Right lobe of liver (tissue), 4 donors: ENCODE results near the gene FLOT1.

Experiments used
- POLR2A ChIP-seq: fragments of 450-650 bp; IDR thresholded peaks from one replicate; pipeline ENCODE4 v1.6.1; 2017; ENCODE audit warnings: antibody characterized with exemption, mild to moderate bottlenecking
- TF ChIP-seq, protein P1 (sequence below), 4 donors: fragments of 200-600 bp in 3 of 4; fragments of 450-650 bp in 1 of 4; IDR thresholded peaks; one replicate each; pipeline versions ENCODE4 v1.5.1 to v1.8.0; 2016 to 2022; ENCODE audit warnings: antibody characterized with exemption in 4 of 4, mild to moderate bottlenecking in 2 of 4
- donor health status: DM: no; HTN: no; CAD: no.
- donor health status: DM: no; HTN: no; CAD: no.
- donor health status: DM: no; HTN: yes; CAD: no.

DNA sequence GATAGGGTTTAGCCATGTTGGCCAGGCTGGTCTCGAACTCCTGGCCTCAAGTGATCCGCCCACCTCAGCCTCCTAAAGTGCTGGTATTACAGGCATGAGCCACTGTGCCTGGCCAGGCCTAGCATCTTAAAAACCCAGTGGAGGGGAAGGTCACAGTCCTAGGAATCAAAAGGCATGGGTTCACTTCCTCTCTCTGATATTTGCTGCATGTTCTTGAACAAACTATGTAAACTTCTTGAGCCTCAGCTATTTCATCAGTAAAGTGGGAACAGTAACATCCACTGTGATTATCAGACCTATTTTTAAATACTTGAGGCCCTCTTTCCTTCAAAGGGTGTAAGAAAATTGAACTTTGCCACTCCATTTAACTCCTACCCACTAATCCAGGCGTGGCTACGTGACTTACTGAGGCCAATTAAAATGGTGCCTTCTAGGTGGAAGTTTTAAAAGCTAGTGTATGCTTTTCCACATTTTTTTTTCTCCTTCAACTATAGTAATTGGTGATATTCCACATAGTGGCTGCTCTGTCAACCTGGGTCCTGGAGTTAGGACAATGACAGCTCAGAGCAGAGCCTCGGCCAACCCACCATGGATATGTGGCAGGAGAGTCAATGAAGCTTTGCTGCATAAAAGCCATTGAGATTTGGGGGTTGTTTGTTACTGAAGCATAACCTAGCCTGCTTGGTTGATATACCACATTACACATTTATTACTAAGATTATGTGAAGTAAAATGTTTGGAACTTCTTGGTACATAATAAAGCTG, 34.1 kb upstream of the FLOT1 start:
- no peak for TF ChIP-seq POLR2A
- TF ChIP-seq, protein P1, sequence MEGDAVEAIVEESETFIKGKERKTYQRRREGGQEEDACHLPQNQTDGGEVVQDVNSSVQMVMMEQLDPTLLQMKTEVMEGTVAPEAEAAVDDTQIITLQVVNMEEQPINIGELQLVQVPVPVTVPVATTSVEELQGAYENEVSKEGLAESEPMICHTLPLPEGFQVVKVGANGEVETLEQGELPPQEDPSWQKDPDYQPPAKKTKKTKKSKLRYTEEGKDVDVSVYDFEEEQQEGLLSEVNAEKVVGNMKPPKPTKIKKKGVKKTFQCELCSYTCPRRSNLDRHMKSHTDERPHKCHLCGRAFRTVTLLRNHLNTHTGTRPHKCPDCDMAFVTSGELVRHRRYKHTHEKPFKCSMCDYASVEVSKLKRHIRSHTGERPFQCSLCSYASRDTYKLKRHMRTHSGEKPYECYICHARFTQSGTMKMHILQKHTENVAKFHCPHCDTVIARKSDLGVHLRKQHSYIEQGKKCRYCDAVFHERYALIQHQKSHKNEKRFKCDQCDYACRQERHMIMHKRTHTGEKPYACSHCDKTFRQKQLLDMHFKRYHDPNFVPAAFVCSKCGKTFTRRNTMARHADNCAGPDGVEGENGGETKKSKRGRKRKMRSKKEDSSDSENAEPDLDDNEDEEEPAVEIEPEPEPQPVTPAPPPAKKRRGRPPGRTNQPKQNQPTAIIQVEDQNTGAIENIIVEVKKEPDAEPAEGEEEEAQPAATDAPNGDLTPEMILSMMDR (IDR thresholded peaks at IDR 0.05) = no peak
